Cardiac septum (tissue), 1 donor: ENCODE data around the gene CMTR1. TPM values are rescaled to one million over a fixed set of nuclear protein-coding genes. Genes with fewer than 3 reads are reported as not detected.
"Not testable (repeated sequence)": the region's sequence is repeated elsewhere in the genome, so short reads cannot be mapped to it uniquely, and the experiment has no call there.

ENCODE experiments used
- DNase-seq: peaks from one replicate; pipeline ENCODE4 v3.0.0-alpha.2; 2020; ENCODE audit warnings: low spot score
- intact Hi-C: fragments of 100-400 bp; cut with DNase I; formaldehyde crosslinking; loops from one replicate; pipeline ENCODE4 v1.14.0; 2022
- total RNA-seq: library from RNA; stranded (reverse); fragmentation: NEBNext Ultra II Directional; extraction: Animal tissue kit (Norgen Biotek cat#: 25700); gene quantifications from one replicate; pipeline ENCODE4 v1.2.1, GENCODE V29; 2021
- donor health status: DM: no; HTN: no; CAD: no.

CMTR1 gene
- total RNA-seq, 1 donor from 2014 or later, result 30.4 TPM

DNA sequence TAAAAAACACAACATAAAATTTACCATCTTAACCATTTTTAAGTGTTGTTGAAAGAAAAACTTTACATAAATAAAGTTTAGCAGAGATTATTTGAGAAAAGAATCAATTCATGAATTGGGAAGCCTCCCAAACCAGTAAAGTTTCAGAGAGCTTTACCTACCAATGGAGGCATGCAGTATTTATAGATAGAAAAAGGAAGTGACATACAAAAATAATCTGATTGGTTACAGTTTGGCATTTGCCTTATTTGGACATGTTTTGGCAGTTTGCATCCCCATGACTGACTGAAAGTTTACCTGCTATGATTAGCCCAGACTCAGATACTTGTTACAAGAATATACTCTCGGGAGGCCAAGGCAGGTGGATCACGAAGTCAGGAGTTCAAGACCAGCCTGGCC is 3.7 kb upstream of the CMTR1 start:
- DNase-seq, result no peak
- intact Hi-C loops, result no loop called here

DNA sequence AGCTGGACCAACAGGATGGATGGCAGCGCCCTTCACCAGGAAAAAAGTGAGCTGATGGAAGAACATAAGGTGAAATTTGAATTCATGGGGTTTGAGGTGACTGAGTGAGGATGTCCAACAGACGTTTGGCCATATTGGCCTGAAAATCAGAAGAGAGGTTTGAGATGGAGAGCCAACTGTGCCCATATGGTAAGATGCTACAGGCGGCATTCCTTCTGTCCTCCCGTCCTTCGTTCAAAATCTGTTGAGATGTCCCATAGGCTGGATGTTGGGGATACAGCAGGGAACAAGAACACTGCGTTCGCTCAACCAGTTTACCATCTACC is 468 bp upstream of the CMTR1 start:
- no peak for DNase-seq
- intact Hi-C loops, result loop anchor here (5.0 kb wide), 1 partner anchor 40 kb away; no protein-coding TSS in a partner anchor

DNA sequence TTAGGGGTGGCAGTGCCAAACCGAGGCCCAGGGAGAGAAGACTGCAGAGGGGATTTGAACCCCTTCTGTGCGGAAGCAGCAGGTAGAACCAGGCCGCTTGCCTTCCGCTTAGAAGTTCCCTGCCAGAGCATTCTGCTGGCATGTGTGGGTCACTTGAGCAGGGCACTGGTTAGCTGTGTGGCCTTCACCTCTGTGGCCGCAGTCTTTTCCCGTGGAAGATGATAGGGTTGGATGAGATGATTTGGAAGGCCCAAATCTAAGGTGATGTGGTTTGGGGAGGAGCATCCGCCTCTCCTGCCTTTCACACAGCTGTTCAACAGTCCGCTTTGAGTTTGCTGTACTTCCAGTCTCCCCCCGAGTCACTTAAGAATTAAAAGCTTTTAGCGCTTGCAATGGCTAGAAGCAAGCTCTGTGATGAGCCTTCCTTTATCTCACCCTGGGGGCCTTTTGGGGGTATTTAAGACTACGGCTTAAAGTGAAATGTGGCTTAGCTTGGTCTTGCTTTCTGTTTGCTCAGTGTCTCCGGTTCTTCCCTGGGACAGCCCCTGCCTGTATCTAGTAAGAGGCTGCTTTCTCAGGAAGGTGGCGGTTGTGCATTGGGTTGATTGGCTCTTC is 743 bp downstream of the CMTR1 start:
- intact Hi-C loops, result loop anchor here (5.0 kb wide), 1 partner anchor 39 kb away; no protein-coding TSS in a partner anchor
- DNase-seq, result no peak

DNA sequence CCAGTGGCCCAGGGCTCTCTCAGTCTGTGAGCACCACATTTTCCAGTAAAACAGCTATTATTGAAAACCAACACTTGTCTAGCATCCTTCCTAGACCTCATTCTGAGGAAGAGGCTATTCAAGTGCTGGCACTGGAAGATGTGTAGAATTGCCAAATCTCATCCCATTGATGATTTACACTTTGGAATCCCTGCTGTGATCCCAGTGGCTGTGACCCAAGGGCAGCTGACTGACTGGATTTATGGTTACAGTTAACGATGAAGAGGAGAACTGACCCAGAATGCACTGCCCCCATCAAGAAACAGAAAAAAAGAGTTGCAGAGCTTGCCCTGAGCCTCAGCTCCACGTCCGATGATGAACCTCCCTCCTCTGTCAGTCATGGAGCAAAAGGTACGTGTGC is 2.4 kb downstream of the CMTR1 start:
- DNase-seq, result no peak
- intact Hi-C loops, result no loop called here

DNA sequence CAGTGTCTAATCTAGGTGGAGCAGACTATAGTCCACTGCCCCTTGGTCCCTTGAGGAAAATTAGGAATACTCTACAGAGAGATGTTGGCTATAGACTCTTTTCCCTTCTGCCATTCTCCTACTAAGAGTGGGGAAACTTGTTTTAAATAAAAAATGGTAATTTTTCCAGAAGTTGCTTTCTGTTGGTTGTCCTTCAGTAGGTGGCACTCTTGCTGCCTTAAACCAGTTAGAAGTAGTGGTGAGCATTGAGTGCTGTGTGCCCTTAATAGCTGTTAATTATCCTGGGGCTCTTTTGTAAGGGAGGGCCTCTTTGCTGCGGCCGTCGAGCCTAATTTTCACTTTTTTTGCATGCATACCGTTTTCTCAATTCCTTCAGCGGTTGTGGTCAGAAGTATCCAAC is 2.8 kb downstream of the CMTR1 start:
- intact Hi-C loops, result no loop called here
- DNase-seq, result no peak

DNA sequence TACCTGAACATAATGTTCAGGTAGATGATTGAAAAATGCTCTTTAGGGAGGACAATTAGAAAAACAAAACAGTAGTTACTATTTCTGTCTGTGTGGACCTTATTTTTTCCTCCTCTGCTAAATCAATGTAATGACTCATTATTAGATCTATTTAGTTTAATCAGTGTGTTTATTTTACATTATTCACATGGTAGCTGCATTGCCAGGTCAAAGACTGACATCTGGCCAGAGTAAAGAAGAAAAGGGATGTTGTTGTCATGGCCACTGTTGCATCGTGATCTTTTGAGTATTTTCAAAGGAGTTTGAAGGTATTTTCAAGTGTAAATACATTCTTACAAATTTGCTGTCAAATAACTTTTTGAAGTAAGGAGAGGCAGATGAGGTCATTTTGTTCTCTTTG is 5.9 kb downstream of the CMTR1 start:
- intact Hi-C loops, result no loop called here
- DNase-seq, result no peak

DNA sequence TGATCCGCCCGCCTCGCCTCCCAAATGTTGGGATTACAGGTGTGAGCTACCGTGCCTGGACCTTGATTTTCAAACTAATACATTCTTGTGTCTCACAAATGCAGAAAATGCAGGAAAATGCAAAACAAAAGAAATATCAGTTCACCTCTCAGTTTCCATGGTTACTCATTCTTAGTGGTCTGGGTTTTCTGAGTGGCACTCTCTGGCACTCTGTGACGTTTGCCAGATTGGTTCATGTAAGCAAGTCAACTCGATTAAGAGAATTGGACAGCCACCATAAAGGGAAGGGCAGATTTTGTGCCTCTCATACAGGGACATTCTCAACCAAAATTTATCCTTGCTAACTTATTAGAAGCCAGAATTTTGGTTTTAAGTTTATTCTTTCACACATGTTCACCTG is 8.6 kb downstream of the CMTR1 start:
- intact Hi-C loops, result no loop called here
- DNase-seq, result no peak

DNA sequence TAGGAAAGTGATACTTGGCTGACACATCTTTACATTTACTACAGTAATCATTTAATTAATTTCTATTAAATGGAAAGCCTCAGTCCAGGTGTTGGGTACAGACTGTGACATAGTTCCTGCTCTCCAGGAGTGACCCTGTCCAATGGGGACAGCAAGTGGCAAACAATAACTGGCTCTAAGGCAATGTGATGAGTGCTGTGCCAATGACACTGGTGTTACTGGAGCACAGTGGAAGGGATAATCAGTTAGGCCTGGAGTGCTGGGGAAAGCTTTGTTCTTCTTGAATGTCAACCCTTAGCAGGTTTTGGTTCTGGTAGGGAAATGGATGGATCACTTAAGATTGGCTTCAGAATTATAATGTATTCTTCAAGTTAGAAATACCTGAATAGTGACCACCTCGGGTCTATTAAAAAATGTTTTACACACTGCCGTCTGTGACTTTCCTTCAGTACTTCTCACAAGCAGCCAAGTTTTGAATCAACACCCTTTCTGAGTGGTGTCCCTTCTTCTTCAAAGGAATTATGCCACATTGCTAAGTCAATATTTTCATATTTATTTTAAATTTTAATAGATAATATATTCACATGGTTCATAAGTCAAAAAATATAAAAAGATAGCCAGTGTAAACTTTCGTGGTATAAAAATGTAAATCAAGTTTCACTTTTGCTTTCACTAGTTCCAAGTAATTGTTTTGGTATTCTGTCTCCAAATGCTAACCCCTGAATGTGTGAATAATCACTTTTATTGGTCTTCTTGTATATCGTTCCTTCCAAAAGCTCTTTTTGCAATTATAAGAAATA is 9.6 kb downstream of the CMTR1 start:
- DNase-seq, result no peak
- intact Hi-C loops, result no loop called here

DNA sequence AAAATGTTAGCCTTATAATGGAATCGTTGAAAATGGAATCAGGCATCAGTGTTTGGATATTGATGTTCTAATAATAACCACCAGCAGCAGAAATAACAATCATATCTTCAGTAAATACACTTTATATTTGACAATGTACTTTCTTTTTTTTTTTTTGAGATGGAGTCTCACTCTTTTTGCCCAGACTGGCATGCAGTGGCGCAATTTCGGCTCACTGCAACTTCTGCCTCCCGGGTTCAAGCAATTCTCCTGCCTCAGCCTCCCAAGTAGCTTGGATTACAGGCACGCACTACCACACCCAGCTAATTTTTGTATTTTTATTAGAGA is 10.2 kb downstream of the CMTR1 start:
- DNase-seq, intact Hi-C loops: not testable (repeated sequence)

DNA sequence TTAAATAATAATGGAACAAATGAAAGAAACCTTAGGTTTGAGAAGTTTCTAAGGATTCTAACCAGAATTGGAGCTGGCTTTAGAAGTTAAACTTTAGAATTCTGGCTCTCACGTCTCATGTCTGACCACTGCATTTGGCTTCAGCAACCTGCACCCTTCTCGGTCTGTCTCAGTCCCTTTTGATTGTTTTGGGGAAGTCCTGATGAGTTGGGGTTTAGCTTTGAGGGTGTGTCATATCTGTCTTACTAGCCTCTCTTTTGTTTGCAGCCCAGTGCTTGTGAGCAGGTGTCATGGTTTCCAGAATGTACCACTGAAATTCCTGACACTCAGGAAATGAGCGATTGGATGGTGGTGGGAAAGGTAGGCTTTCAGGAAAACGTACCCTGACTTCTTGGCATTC is 17.0 kb downstream of the CMTR1 start:
- no peak for DNase-seq
- intact Hi-C loops, result no loop called here

DNA sequence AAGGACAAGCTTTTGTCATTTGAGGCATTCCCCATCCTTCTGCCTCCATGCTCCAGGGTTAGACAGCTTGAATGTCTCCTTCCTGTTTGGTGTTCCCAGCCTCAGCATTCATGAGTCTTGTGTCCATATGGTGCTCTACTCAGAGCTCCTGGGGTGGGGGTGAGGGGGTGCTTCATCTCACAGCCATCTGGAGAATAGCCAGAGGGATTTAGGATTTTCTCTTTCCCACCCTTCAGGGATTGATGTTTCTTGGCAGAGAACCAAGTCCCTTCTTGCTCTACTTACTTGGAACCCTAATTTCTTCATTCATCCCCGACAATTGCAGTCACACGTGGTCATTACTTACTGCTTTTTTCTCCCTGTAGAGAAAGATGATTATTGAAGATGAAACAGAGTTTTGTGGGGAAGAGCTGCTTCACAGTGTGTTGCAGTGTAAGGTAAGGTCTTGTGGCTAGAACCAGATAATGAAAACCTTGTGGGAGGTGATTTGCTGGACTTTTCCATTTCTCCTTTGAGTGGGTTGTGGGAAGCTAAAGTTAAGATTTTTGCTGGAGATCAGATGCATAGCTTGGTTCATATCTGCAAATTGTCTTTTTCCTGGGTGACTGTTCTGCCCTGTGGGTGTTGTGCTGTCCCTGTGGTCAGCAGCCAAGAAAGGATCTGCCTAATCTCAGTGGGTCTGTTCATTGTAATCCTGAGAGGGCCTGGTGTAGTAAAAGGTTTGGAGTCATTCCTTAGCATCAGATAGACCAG is 18.6 kb downstream of the CMTR1 start:
- no peak for DNase-seq
- intact Hi-C loops, result no loop called here

DNA sequence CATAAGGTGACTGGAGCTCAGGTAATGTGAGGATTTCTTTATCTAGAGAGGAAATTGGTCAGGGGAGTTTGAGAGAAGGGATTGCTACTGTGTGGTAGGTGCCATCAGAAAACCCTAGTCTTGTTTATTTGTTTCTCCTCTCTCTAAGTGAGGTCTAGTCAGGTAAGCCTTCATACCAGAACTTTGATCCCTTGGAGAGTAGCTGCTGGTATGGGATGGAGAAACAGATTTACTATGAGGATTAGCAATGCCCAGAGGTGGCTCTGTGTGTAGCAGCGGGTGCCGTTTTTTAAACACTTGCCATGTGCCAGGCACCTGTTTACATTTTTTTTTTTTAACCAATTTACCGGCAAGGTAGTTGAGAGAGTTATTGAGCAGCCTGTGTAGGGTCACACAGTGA is 19.5 kb downstream of the CMTR1 start:
- intact Hi-C loops, result no loop called here
- no peak for DNase-seq

DNA sequence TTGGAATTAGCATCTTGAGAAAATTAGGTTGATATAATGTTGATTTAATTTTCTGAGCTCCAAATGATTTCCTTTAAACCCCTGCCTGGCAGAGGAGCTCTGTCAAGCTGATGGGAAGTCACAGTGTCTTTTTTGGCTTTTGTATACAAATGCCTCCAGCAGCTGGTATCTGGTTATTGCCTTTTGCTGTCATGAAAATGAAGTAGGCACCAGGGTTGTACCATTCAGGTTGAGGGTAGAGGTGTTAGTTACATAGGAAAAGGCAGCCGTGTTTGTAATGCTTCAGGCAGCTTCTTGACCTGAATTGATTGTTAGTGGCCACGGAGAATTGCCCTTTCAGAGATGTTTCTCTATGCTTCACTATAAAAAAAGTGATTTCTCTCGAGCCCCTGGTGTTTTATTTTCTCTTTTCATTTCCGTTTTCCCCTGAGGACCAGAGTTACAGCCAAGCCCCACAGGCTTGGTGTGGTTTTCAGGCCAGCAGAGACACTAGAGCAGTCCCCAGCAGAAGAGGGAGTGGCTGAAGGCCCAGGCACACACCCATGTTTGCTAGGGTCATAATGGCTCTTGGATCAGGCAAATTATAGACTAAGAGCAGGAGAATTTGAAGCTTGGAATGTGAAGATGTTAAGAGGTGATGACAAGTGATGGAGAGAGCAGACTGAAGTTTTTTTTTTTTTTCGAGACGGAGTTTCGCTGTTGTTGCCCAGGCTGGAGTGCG is 21.6 kb downstream of the CMTR1 start:
- intact Hi-C loops, result no loop called here
- DNase-seq, result no peak

DNA sequence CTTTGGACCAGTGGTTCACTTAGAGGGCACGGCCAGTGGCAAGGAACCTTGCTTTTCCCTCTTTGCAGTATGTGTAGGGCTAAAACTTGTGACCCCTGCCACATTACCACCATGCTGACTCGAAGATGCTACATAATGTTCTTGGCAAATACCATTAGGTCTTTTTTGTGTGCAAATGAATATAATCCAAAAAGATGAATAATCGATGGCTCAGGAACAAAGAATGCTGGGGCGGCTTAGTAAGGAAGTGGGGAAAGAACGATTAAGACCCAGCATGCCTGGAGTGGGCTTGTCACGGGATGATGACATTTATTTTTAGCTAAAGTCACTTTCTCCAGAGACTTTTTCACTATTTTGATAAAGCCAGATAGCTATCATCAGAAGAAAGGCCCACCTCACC is 23.1 kb downstream of the CMTR1 start:
- intact Hi-C loops, result no loop called here
- no peak for DNase-seq

DNA sequence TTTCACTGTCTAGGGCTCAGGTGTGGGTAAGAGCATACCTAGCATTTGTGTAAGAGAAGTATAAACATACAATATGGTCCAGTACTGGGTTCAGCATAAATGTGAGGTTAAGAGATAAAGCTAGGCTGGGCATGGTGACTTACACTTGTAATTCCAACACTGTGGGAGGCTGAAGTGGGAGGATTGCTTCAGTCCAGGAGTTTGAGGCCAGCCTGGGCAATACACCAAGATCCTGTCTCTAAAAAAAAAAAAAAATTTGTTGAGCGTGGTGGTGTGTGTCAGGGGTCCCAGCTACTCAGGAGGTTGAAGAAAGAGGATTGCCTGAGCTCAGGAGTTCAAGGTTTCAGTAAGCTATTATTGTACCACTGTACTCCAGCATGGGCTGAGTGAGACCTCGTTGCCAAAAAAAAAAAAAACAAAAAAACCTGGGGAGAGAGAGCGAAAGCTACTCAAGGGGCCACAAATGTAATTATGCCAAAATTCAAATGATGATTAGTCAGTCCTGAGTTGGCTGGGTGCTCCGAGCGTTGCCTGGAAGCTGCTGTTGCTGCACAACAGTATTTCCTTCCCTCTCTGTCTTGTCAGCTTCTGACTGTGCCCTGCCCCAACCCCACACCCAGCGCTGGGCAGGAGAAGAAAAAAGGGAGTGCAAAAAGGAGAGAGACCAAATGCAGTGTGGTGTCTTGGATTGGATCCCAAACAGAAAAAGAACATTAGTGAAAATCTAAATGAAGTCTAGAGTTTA is 24.0 kb downstream of the CMTR1 start:
- intact Hi-C loops, result no loop called here
- no peak for DNase-seq

DNA sequence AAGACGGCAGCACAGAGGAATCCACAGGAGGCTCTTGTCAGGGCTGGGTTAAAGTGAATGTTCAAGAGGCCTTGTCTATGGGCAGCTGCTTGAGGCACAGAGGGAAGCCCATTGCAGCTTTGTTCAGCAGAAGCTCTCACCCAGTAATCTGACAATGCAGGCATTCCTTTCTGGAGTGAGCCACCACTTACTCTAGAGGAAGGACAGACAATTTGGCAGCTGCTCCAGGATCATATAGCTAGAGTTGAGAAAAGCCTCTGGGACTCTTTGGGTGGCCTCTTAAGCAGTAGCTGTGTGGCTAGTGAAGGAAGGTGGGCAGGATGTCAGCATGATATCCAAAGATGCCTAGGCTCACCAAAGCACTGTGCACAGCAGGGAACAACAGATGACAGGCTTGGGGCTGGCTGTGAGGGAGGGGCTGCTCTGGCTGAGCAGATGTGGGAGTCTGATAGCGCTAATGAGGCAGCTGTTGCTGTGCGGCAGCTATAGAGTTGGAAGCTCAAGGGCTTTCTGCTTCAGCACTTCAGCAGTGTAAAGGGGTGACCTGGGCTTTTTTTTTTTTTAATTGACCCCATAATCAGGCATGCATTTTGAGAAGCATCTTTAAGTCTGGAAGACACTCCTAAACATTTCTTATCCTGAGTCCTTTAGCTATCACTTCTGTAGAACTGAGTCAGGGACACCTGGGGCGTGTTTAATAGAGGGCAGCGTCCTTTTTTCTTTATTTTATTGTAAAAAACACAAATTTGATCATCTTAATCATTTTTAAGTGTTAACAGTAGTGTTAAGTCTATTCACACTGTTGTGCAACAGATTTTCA is 27.2 kb downstream of the CMTR1 start:
- intact Hi-C loops, result no loop called here
- no peak for DNase-seq

DNA sequence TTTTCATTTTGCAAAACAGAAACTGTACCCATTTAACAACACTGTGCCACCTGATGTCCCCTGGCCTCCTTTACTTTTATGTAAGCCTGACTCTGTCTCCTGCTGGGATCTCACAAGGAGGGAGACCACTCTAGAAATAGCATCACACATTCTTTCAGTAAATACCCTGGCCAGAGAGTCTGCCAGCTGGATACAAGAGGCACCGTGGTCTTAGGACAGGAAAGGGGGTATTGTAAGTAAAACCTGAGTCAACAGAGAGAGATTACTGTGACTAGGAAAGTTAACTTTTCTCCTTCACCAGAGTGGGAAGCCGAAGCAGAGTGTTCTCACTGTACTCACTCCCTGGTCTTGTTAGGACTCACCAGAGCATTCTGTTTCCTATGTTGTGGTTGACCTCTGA is 27.8 kb downstream of the CMTR1 start:
- intact Hi-C loops, result no loop called here

DNA sequence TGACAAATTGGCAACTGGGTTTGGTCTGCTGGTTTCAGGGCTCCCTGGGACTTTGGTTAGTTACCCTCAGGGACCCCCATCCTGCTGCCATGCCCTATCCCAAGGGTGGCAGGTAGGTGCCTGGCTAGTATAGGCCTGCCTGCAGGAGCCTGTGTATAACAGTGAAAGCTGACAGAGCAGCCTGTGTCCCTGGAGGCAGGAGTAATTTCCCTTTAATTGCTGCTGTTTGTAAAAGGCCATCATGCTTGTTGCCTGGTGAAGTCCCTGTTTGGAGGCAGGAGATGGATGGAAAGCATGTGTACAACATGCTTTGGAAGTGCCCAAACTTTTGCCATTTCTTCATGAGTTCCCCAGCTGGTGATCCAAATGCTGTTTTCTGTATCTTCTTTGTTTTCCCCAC is 30.1 kb downstream of the CMTR1 start:
- intact Hi-C loops, result no loop called here
- DNase-seq, result no peak

More for the DNA sequence above, 27.8 kb downstream of the CMTR1 start:
- no peak for DNase-seq

DNA sequence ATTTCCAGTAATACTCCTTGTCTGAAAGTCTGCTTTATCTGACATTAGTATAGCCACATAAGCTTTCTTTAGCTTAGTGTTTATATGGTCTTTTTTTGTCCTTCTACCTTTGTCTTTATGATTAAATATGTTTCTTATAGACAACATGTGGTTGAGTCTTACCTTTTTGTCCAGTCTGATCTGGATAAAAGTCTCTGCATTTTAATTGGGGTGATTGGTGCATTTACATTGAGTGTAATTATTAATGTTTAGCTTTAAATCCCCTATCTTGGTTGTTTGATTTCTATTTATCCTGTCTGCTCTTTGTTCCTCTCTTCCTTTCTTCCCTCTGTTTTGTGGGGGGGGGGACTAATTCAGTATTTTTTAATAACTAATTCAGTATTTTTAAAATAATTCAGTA is 34.7 kb downstream of the CMTR1 start:
- intact Hi-C loops, result no loop called here
- DNase-seq, result no peak
